HG02852 (cell line): ENCODE results near the gene CST9L.

Experiments
- ATAC-seq: cut with Tn5 transposase; IDR thresholded peaks from one replicate; pipeline ENCODE4 v1.9.1; 2021; ENCODE audit warnings: mild to moderate bottlenecking, moderate library complexity; ENCODE audit not compliant: unreplicated experiment

The CST9L gene

DNA sequence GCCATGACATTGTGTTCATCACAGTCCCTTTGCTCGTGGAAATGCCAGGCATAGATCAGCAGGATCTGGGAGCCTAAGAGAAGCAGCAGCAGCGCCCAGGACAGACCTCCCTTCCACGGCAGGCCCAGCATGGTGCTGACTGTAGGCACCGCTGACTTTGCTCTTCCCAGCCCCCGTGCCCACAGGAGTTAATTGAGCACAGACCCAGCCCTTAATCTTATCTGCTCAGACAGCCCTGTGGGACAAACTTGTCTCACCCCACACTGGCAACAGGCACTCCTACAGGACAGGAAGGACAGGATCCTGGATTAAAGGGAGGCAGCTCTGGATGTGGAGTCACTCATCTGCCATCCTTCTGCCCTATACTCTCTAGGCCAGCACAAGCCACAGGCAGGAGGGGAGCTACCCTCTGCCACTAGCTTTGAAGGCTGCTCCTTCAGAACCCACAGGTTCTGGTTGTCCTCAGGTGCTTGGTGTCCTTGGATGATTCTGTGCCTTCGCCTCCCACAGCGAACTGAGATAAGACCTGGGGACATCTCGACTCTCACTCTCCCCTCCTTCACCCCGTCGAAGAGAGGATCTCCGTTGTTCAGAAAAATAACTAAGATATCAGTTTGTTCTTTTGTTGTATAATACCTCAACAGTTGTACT, at the start of gene CST9L:
CST9L (minus strand) TSS at position 165 of the 651 bp plus-strand sequence; CDS start at position 131, 34 bp downstream.
- ATAC-seq, result no peak

DNA sequence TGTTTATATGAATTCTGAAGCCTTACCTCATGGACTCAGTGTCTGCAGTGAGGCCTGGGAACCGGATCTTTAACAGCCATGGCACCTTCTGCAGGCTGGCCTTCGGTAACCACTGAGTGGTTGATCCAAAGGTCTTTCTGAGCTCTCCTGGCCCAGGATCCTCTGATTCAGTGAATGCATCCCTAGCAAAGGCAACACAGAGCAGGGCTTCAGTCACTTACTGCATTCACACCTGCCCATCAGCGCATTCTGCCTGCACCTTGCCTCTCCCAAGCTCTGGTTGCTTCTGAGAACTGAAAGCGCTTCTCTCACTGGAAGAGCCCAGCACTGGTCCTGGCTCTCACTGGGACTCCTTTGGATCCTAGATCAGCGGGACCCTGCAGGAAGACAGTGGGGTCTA, 45.9 kb upstream of the CST9L start:
- ATAC-seq, result no peak

DNA sequence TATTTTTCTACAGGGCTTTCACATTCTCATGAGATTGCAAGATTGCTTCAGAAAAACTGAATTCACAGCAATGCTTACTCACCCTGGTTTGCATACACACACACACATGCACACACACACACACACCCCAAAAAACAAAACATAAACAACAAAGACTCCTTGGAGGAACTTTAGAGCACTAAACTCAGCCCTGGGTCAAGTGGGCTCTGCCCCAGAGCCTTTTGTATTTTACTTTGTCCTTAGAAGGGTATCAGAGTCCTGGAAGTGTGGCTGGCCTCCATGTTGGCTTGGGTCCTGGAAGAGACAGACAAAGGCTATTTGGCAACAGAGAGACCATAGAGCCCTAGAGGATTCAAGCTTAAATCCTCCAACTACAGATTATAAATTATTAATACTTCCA, 45.4 kb upstream of the CST9L start:
- no peak for ATAC-seq

DNA sequence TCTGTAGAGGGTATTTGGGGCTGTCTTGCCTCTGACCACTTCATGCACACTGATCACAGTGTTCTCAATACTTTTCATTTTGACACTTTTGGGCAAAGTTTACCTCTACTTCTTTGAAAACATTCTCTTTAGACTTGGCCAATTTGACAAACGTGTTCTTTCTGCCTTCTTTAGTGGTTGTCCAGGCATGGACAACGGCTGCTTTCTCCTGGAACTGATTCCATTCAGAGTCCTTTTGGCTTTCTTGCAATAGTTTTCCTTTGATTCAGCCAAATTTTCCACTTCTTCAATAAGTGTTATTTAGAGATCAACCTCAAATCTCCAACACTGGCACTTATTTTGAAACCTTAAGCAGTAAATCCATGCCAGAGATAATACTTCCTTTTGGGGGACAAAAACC, 44.1 kb upstream of the CST9L start:
- ATAC-seq, result no peak

DNA sequence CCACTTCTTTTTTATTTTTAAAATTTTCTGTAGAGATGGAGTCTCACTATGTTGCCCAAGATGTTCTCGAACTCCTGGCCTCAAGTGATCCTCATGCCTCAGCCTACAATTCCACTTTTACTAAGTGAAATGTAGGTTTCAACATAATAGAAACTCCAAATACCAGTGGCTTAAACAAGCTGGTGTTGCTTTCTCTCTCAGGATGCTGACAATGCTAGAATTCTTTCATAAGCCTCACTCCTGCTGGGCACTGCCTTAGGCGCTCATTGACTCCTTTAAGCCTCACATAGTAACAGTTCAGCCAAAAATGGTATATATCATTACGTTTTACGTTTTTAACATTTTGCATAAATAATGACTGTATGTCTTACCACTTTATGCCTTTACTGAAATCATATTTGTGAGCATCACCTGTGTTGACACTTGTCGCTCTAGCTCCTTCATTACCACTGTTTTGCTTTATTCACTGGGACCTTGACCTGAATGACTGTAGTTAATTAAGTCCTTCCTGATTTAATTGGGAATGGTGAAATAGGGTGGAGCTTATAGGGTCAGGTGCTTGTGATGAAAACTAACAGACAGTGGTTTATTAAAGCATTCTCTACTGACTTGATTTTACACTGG, 41.3 kb upstream of the CST9L start:
- ATAC-seq, result no peak

DNA sequence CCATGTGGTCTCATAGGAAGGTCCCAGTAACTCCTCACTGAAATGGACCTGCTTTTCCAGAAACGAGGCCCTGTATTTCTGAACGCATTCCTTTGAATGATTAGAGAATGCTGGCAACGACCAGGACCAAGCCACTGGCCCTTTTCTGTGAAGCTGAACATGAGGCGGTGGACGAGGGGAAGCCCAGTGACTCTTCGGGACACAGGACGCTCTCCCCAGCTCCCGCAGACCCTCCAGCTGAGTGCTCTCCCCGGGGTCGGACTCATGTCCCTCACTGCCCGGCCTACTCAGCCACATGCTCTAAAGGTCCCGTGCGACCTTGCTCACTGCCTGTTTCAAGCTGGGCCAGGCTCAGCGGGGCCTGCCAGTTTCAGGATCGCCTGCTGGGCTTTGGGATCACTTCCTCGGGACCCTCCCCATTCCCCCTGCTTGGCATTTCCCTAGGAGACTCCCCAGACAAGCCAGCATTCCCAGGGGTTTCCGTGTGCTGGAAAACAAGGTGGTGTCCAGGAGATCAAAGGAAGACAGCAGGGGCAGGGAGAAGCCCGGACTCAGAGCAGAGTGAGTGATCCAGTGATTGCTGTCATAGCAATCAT, 40.1 kb upstream of the CST9L start:
- ATAC-seq, result no peak

DNA sequence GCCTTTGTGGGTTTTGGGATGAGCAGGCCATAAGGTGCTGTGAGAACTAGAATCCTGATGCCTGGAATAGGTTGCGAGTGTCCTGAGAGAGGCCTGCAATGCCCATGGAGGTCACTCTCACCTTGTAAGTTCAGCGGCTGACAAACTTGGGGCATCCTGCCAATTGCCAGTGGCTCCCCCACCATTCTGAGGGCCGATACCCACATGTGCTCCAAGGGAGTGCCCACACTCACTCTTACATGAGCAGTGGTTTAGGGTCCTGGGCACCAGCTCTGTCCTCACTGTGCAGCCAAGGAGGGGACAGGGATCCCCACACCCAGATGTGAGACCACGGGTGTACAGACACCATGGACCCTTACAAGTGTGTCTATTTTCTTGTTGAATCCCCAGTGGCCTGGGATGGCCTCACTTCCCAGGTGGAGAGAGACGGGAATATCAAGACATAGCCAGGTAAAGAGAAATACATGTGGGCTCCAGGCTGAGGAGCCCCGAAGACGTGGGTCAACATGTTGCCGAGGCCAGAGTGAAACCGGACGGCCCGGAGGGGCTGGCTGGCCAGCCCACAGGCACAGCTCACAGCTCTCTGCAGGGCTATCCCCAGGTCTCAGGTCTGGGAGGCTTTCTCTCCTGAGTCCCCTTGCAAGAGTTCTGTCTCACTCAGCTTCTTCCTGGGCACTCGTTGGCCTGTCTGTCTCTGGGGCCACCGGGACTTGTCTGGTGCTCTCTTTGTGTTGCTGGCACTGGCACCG, 39.4 kb upstream of the CST9L start:
- ATAC-seq, result no peak

DNA sequence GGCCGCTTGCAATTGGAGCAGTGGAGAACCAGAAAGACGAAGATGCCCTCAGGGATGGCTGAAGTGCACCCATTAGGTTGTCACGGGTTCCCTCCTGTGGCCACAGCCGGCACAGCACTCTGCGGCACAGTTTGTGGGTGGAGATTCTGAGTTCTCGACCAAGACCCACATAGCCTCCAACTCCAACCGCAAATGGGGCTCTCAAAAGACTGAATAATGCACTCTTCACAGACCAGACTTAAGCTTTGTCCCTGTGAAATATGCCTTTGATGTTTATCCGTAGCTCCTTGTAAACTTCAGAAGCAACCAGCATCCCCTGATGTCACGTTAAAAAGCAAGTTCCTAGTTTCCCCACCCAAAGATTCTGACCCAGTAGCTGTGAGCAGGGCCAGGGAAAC, 38.4 kb upstream of the CST9L start:
- ATAC-seq, result peak; percentile 90

DNA sequence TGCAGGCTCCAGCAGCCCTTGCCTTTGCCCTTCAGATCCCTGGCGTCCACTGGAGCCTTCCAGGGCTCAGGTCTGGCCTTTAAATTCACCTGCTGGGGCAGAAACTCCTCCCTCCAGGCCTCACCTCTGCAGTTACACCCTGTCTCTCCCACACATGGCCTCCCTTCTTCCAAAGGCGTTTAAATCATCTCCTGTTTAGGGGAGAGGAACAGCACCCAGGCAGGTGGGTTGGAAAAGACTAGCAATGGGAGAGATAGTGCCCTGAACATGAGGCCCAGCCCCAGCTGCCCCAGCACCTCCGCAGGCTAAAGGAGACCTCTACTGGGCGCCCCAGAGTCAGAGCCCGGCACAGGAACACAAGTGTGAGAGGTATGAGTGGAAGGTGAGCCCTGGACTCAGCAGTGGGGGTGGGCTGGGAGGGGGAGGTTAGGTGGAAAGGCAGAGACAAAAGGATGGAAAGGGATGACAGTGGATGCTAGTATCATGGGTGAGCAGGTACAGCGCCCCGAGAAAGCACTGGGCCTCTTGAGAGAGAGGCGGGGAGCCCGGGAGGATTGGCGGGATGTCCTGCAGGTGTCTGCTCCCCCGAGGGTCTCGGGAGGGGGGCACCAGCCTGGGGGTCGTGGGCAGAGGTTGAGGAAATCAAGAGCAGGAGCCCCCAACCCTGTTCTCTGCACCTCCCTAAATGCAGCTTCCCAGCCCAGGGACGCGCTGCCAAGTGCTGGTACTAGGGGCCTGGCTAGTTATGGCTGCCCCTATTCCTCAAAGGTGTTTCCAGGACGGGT, 37.8 kb upstream of the CST9L start, which contains the start of gene CST9:
CST9 (minus strand) TSS at position 51 of the 785 bp plus-strand sequence. CDS start 53 bp downstream, outside the sequence.
- ATAC-seq, result no peak

DNA sequence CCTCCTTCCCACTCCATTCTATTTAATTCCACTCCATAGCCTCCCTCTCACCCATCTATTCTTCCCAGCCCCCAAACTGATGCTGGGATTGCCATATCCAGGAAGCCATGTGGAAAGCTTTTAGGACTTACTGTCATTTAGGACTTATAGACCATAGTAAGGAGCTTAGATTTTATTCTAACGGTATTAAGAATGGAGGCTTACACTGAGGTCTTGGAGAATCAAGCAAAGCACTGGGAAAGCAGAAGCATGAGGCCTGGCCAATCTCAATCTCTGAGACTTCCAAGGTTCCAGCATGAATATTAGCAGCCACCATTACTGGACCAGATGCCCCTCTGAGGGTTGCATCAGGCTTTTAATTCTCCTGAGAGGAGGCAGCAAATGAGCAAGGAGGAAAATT, 36.0 kb upstream of the CST9L start:
- ATAC-seq, result no peak

DNA sequence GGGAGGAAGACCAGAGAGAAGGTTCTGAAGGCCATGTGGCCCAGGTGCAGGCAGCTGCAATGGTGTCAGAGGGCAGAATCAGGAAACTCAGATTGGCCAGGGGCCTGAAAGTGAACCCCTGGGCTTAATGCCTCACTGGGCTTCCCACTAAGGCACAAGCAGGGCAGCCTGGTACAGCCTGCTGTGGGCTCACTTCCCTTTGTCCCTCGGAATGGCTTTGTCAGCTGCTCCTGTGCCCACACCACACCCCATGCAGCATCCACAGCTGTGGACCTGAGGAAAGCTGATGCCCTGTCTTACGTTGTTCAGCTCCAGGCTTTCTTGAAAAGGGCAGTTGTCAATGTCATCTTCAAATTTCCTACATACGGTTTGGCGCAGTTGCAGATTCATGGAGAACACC, 35.0 kb upstream of the CST9L start:
- ATAC-seq, result no peak

GRCh38 chr20:23602699-23603098, 34.4 kb upstream of the CST9L start:
- ATAC-seq, result no peak

DNA sequence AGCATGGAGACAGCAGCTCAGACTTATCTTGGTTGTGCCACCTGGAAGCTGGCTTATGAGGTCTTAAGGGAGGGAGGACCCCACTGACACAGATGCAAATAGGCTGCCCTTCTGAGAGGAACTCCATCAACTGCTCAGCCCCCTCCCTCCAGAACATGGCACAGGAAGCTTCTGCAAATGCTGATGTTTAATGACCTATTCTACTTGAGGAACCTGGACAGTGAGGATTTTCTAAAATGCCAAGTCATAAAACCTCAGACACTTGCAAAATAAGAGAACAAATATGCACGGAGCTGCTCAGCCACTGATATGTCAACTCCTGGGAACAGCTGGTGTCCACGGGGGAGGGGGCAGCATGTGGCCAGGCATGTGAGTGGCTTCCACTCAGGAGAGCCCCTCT, 34.0 kb upstream of the CST9L start:
- no peak for ATAC-seq

DNA sequence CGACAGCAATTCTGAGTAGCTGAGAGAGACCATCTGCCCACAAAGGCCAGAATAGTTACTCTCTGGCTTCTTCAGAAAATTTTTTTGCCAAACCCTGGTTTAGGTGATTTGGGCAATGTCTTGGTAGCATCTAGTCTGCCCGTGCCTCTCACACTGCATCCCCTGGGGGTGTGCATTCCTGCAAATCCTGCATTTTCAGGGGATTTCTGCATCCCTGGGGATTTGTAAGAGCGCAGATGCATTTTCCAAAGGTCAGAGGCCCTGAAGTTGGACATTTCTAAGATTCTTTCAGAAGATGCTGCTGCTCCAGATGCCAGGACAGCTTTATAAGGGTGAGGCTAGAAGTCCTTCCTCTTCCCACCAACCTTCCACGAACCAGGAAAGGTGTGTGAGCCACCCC, 33.4 kb upstream of the CST9L start:
- no peak for ATAC-seq

GRCh38 chr20:23598481-23598880, 30.2 kb upstream of the CST9L start:
- ATAC-seq, result no peak

- ATAC-seq, result no peak
Observed at GRCh38 chr20:23596579-23597250, 28.4 kb upstream of the CST9L start.

GRCh38 chr20:23595941-23596340, 27.7 kb upstream of the CST9L start:
- no peak for ATAC-seq

DNA sequence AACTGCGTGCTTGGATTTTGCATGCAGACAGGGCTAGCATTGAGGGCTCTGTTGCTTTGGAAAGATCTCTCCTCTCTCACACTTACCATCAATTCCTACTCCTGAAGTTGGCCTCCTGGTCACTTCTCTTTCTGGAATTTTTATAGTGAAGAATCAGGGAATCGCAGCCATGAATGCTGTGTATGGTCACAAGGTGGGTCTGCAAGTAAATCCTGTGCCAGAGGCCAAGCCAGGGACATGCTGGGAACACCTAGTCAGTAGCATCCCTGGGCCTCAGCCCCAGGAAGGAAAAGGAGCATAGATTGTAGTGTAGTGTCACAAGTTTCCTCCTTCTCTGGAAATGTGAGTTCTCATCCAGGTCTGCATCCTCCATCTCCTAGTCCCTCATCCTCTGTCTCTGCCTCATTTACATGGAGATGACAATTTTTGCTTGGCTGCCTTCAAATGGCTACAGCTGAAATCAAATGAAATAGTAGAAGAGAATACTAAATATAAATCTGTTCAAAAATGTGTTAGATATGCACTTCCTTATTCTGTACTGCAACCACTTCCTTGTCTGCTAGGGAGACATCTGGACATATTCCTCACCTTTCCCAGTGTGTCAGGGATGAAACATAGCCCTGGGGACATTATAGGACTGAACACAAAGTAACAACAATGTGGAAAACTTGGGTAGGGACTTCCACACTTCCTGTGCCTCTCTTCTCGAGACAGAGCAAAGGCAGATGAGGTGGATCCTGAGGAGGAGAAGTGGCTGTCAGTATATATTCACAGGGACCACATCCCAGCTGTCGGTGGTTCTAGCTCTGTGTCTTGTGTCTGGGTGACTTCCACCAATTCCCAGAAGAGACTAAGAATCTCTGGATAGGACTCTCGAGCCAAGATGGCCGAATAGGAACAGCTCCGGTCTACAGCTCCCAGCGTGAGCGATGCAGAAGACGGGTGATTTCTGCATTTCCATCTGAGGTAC, 20.4 kb upstream of the CST9L start:
- no peak for ATAC-seq

DNA sequence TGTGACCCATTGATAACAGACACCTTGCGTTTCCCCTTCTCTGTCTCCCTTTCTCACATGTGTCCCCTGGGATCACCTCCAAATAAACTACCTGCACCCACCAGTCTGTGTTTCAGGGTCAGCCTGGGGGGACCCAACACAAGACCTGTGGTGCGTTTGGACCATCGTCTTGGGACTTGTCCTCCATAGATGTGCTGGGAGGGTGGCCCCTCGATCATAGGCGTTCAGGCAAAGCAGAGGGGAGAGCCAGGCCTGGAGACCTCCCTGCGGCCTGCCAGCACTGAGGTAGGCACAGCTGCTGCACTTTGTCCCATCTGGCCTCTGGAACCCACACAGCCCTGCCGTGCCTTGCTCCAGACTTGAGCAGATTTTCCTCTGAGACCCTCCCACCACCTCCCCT, 19.3 kb upstream of the CST9L start:
- no peak for ATAC-seq
